ENCODE measurements around the gene PPP1R27. TPM values are rescaled to one million over a fixed set of nuclear protein-coding genes. Genes with fewer than 3 reads are reported as not detected.

PPP1R27 gene
- total and polyA plus RNA-seq, 12 donors = 0.11 to 3.1 (median 0.69) TPM; not detected in 6

DNA sequence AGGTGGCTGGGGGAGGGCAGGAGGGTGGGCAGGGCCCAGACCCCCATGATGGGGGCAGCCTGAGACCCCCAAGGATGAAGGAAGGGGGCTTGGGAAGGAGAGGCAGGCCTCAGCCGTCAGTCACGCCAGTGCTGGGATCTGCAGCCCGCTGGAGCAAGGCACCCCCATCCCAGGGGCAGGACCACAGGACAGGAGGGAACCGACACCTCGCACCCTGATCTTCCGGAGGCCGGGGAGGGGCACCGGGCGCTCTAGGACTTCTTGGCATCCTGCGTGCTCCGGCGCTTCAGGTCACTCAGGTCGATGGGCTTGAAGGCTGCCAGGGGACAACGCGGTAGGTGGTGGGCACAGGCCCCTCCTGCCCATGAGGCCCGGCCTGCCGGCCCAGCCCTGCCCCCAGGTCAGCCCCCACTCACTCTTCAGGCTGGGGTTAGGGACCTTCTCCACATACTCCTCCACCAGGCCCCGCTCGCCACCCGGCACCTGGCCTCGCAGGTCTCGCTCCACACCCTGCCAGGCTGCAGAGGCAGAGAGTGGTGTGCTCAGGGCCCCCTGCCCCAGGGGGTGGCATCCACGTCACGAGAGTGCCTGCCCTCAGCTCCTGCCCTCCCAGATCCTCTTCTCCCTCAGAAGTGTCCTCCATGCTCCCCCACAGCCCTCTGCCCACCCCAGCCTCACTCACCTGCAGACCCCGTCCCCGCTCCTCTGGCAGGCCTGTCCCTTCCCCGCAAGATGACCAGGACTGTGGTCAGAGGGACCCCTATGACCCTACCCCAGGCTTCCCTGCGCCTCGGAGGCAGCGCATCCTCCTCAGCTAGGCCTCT, 11.6 kb downstream of the PPP1R27 start:
- intact Hi-C loops (cut with DNase I) = loop anchor here in 1 of 2 donors (5.0 kb wide), 1 partner anchor 34 kb away; no protein-coding TSS in a partner anchor
- DNase-seq = no peak
- Histone ChIP-seq H3K27ac (peak overlapping the region in 3 of 5 donors; percentile 82 to 93 (median 92)), H3K27me3 (no peaks in the 10 kb centered on the region), H3K9me3 (replicated peaks in 1 of 3) (no peaks in the 10 kb centered on the region), H3K36me3 (replicated peaks in 1 of 2) (peaks cover 0 to 11% of the 10 kb centered on the region in 2 donors), H3K4me1 (replicated peaks in 1 of 2) (peaks cover 14 to 15% of the 10 kb centered on the region in 2 donors), H3K4me3 (no peak overlapping the region)
- 92 to 98% (median 94%) methylated on average over 13 to 30 of the region's 30 CpGs for whole genome bisulfite sequencing, 4 donors
- TF ChIP-seq CTCF (IDR thresholded peaks at IDR 0.05) (no peak), POLR2A (IDR thresholded peaks at IDR 0.05) (no peak)

- WGBS, 4 donors = 80 to 93% (median 86%) methylated on average over 3 to 8 of the region's 8 CpGs; no CpG with 5 or more reads in 1 of the 4 donors
- no peaks in the 10 kb centered on the region for H3K9me3 ChIP-seq (replicated peaks in 1 of 3)
- no peak overlapping the region for H3K4me3 ChIP-seq
- intact Hi-C loops (cut with DNase I) = loop anchor here in 1 of 2 donors (5.0 kb wide), 1 partner anchor 35 kb away; no protein-coding TSS in a partner anchor
- no peaks in the 10 kb centered on the region for H3K27me3 ChIP-seq
- peaks cover 0 to 11% of the 10 kb centered on the region in 2 donors for H3K36me3 ChIP-seq (replicated peaks in 1 of 2)
- DNase-seq = no peak
- peaks cover 14 to 15% of the 10 kb centered on the region in 2 donors for H3K4me1 ChIP-seq (replicated peaks in 1 of 2)
- peak overlapping the region; percentile 77 to 93 (median 85) for H3K27ac ChIP-seq
- TF ChIP-seq CTCF (IDR thresholded peaks at IDR 0.05) = no peak
- no peak for TF ChIP-seq POLR2A (IDR thresholded peaks at IDR 0.05)
Observed at GRCh38 chr17:81822312-81822637, 12.6 kb downstream of the PPP1R27 start.

DNA sequence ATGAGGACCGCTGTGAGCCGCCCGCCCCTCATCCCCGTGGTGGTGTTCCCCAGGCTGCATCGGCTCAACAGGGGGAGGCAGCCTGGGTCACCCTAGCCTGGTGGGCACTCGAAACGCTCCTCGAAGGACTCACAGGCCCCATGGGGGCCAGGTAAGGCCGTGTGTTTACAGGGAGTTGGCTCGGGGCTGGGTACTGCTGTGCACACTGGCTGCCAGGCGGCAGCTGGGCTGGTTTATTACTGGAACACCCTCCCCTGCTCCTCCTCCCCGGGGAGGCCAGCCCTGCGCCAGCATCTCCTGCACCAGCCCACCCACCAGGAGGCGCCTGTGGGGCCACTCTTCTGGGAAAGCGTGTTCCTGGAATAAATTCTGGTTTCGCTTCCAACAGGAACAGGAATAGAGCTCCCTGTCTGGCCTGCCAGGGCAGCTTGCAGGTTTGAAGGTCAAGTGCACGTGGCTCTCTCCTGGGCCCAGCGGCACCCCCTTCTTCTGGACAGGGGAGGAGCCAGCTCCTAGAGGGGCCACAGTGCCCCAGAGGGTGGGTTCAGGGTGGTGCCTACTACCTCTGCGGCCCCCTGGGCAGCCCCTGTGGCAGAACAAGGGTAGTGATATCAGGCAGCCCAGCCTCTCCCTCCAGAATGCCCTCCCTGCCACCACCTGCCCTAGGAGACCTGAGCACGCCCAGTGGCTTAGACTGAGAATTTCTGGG, 13.1 kb downstream of the PPP1R27 start:
- peaks cover 14 to 15% of the 10 kb centered on the region in 2 donors for H3K4me1 ChIP-seq (replicated peaks in 1 of 2)
- H3K27ac ChIP-seq = peak overlapping the region; percentile 77 to 93 (median 85)
- no peak overlapping the region for H3K4me3 ChIP-seq
- intact Hi-C loops (cut with DNase I) = loop anchor here in 1 of 2 donors (5.0 kb wide), 1 partner anchor 36 kb away; no protein-coding TSS in a partner anchor
- WGBS, 4 donors = 30 to 40% (median 37%) methylated on average over 8 to 20 of the region's 20 CpGs
- DNase-seq = peak; percentile 88 to 97 (median 95)
- no peaks in the 10 kb centered on the region for H3K9me3 ChIP-seq (replicated peaks in 1 of 3)
- peak; percentile 63 to 89 (median 78) for TF ChIP-seq CTCF (IDR thresholded peaks at IDR 0.05)
- no peak for TF ChIP-seq POLR2A (IDR thresholded peaks at IDR 0.05)
- H3K27me3 ChIP-seq = no peaks in the 10 kb centered on the region
- peaks cover 0 to 11% of the 10 kb centered on the region in 2 donors for H3K36me3 ChIP-seq (replicated peaks in 1 of 2)

GRCh38 chr17:81821147-81821546, 13.7 kb downstream of the PPP1R27 start:
- 66 to 84% (median 69%) methylated on average over 5 to 8 of the region's 8 CpGs for WGBS, 4 donors
- DNase-seq = peak in 2 of 7 donors; percentile 33 to 35
- Histone ChIP-seq H3K27ac (peak overlapping the region in 4 of 5 donors; percentile 82 to 93 (median 88)), H3K9me3 (replicated peaks in 1 of 3) (no peaks in the 10 kb centered on the region), H3K4me1 (replicated peaks in 1 of 2) (peaks cover 14 to 15% of the 10 kb centered on the region in 2 donors), H3K36me3 (replicated peaks in 1 of 2) (peaks cover 0 to 11% of the 10 kb centered on the region in 2 donors), H3K27me3 (no peaks in the 10 kb centered on the region), H3K4me3 (no peak overlapping the region)
- no peak for TF ChIP-seq CTCF (IDR thresholded peaks at IDR 0.05)
- no peak for TF ChIP-seq POLR2A (IDR thresholded peaks at IDR 0.05)
- intact Hi-C loops (cut with DNase I) = loop anchor here in 1 of 2 donors (5.0 kb wide), 1 partner anchor 36 kb away; no protein-coding TSS in a partner anchor
